Measurements from ENCODE around the gene VPS72. TPM values are rescaled to one million over a fixed set of nuclear protein-coding genes. Genes with fewer than 3 reads are reported as not detected.

The VPS72 gene
- total and polyA plus RNA-seq, 10 of the 15 experiments (the other 5 are each of a cell fraction or from before 2014, with no cell fraction given), result 6.7 to 77.8 (median 58.1) TPM

DNA sequence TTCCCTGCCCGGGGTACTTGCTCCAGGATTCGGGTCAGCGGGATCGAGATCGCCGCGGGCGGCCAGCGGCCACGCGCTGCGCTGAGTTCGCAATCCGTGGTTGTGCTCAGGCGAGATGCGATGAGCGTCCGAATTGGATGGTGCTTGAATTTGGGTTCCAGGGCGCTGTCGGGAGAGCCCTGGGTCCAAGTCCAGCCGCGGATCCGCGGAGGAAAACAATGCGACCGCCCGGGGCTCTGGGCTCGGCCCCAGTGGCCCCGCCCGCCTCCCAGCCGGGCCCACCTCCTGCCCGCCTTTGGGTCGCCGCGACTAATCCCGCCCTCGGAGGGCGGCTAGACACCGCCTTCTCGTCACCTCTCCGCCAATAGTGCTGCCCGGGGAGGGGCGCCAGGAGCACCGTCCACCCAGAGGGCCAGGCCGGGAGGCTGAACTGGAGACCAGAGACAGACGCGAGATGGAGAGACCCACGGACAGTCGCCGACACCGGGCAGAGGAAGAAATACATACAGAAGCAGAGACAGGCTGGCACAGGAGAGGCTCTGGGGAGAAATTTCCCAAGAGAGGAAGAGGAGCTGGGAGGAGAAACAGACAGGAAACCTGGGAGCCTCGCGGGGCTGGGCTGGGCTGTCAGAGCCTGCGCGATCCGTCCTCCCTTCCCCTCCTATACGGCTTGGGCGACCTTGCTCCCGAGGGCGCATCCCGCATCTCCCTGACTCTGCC, 43.4 kb downstream of the VPS72 start, which contains the start of gene SEMA6C (continued):
- TF ChIP-seq, protein P1, sequence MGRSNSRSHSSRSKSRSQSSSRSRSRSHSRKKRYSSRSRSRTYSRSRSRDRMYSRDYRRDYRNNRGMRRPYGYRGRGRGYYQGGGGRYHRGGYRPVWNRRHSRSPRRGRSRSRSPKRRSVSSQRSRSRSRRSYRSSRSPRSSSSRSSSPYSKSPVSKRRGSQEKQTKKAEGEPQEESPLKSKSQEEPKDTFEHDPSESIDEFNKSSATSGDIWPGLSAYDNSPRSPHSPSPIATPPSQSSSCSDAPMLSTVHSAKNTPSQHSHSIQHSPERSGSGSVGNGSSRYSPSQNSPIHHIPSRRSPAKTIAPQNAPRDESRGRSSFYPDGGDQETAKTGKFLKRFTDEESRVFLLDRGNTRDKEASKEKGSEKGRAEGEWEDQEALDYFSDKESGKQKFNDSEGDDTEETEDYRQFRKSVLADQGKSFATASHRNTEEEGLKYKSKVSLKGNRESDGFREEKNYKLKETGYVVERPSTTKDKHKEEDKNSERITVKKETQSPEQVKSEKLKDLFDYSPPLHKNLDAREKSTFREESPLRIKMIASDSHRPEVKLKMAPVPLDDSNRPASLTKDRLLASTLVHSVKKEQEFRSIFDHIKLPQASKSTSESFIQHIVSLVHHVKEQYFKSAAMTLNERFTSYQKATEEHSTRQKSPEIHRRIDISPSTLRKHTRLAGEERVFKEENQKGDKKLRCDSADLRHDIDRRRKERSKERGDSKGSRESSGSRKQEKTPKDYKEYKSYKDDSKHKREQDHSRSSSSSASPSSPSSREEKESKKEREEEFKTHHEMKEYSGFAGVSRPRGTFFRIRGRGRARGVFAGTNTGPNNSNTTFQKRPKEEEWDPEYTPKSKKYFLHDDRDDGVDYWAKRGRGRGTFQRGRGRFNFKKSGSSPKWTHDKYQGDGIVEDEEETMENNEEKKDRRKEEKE (IDR thresholded peaks at IDR 0.05), result no peak
- TF ChIP-seq MYB (IDR thresholded peaks at IDR 0.05; ENCODE audit: borderline replicate concordance, low read depth, low read length), result no peak
- TF ChIP-seq, protein P2, sequence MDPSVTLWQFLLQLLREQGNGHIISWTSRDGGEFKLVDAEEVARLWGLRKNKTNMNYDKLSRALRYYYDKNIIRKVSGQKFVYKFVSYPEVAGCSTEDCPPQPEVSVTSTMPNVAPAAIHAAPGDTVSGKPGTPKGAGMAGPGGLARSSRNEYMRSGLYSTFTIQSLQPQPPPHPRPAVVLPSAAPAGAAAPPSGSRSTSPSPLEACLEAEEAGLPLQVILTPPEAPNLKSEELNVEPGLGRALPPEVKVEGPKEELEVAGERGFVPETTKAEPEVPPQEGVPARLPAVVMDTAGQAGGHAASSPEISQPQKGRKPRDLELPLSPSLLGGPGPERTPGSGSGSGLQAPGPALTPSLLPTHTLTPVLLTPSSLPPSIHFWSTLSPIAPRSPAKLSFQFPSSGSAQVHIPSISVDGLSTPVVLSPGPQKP (IDR thresholded peaks at IDR 0.05; ENCODE audit: low read depth, low read length), result no peak
- TF ChIP-seq, protein P3, sequence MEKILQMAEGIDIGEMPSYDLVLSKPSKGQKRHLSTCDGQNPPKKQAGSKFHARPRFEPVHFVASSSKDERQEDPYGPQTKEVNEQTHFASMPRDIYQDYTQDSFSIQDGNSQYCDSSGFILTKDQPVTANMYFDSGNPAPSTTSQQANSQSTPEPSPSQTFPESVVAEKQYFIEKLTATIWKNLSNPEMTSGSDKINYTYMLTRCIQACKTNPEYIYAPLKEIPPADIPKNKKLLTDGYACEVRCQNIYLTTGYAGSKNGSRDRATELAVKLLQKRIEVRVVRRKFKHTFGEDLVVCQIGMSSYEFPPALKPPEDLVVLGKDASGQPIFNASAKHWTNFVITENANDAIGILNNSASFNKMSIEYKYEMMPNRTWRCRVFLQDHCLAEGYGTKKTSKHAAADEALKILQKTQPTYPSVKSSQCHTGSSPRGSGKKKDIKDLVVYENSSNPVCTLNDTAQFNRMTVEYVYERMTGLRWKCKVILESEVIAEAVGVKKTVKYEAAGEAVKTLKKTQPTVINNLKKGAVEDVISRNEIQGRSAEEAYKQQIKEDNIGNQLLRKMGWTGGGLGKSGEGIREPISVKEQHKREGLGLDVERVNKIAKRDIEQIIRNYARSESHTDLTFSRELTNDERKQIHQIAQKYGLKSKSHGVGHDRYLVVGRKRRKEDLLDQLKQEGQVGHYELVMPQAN (conservative IDR thresholded peaks at IDR 0.05), result no peak
- TF ChIP-seq, protein P4, sequence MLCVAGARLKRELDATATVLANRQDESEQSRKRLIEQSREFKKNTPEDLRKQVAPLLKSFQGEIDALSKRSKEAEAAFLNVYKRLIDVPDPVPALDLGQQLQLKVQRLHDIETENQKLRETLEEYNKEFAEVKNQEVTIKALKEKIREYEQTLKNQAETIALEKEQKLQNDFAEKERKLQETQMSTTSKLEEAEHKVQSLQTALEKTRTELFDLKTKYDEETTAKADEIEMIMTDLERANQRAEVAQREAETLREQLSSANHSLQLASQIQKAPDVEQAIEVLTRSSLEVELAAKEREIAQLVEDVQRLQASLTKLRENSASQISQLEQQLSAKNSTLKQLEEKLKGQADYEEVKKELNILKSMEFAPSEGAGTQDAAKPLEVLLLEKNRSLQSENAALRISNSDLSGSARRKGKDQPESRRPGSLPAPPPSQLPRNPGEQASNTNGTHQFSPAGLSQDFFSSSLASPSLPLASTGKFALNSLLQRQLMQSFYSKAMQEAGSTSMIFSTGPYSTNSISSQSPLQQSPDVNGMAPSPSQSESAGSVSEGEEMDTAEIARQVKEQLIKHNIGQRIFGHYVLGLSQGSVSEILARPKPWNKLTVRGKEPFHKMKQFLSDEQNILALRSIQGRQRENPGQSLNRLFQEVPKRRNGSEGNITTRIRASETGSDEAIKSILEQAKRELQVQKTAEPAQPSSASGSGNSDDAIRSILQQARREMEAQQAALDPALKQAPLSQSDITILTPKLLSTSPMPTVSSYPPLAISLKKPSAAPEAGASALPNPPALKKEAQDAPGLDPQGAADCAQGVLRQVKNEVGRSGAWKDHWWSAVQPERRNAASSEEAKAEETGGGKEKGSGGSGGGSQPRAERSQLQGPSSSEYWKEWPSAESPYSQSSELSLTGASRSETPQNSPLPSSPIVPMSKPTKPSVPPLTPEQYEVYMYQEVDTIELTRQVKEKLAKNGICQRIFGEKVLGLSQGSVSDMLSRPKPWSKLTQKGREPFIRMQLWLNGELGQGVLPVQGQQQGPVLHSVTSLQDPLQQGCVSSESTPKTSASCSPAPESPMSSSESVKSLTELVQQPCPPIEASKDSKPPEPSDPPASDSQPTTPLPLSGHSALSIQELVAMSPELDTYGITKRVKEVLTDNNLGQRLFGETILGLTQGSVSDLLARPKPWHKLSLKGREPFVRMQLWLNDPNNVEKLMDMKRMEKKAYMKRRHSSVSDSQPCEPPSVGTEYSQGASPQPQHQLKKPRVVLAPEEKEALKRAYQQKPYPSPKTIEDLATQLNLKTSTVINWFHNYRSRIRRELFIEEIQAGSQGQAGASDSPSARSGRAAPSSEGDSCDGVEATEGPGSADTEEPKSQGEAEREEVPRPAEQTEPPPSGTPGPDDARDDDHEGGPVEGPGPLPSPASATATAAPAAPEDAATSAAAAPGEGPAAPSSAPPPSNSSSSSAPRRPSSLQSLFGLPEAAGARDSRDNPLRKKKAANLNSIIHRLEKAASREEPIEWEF (IDR thresholded peaks at IDR 0.05; ENCODE audit: insufficient replicate concordance, low read depth, low read length), result no peak
- no peak for TF ChIP-seq ZSCAN29 (IDR thresholded peaks at IDR 0.05)
- peak; percentile 80 for TF ChIP-seq HDGF (IDR thresholded peaks at IDR 0.05)
- TF ChIP-seq MAX (IDR thresholded peaks at IDR 0.05; ENCODE audit: low read depth, low read length), result no peak
- no peak; the same call in 1 of the 2 replicates for TF ChIP-seq NBN (IDR thresholded peaks at IDR 0.05)
- no peak for TF ChIP-seq TCF7 (IDR thresholded peaks at IDR 0.05; ENCODE audit: borderline replicate concordance)
- TF ChIP-seq HDAC2 (IDR thresholded peaks at IDR 0.05), result no peak
- no peak for TF ChIP-seq EZH2 (IDR thresholded peaks at IDR 0.05; ENCODE audit: borderline replicate concordance, control insufficient read depth, low read depth, low read length)
- no peak for TF ChIP-seq LARP7 (IDR thresholded peaks at IDR 0.05)
- TF ChIP-seq NFYB (IDR thresholded peaks at IDR 0.05; ENCODE audit: insufficient read depth, low read depth, low read length), result peak; percentile 81
- no peak for TF ChIP-seq BHLHE40 (IDR thresholded peaks at IDR 0.05; ENCODE audit: borderline replicate concordance in 1 of 2, low read depth in 2 of 2, low read length in 1 of 2)
- no peak for TF ChIP-seq SIX5 (IDR thresholded peaks at IDR 0.05; ENCODE audit: low read depth, low read length, severe bottlenecking)
- no peak for TF ChIP-seq ZNF24 (IDR thresholded peaks at IDR 0.05)
- TF ChIP-seq KLF5 (IDR thresholded peaks at IDR 0.05; ENCODE audit: partially characterized antibody), result no peak
